ENCODE data around the gene MARK1. TPM values are rescaled to one million over a fixed set of nuclear protein-coding genes. Genes with fewer than 3 reads are reported as not detected.

Gene MARK1
- total and polyA plus RNA-seq, 2 donors (not counting 1 experiment from before 2014, with no cell fraction given): 0.99 to 1.1 TPM

DNA sequence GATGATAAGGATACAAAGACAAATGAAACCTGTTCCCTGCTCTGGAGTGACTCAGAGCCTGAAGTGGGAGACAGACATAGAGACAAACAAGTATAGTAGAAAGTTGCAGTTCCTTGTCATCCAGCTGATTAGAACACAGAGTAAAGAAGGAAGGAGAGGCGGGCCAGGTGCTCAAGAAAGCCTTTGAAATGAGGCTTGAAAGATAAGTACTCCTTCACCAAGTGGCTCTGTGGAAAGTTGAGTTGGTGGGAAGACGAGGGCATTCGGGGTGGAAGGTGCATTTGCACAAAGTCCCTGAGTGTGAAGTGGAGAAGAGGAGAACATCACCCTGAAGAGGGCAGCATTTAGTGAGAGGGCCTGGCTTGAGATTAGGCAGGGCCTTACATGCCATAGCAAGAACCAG lies 17.0 kb downstream of the MARK1 start:
- TF ChIP-seq, protein P1, sequence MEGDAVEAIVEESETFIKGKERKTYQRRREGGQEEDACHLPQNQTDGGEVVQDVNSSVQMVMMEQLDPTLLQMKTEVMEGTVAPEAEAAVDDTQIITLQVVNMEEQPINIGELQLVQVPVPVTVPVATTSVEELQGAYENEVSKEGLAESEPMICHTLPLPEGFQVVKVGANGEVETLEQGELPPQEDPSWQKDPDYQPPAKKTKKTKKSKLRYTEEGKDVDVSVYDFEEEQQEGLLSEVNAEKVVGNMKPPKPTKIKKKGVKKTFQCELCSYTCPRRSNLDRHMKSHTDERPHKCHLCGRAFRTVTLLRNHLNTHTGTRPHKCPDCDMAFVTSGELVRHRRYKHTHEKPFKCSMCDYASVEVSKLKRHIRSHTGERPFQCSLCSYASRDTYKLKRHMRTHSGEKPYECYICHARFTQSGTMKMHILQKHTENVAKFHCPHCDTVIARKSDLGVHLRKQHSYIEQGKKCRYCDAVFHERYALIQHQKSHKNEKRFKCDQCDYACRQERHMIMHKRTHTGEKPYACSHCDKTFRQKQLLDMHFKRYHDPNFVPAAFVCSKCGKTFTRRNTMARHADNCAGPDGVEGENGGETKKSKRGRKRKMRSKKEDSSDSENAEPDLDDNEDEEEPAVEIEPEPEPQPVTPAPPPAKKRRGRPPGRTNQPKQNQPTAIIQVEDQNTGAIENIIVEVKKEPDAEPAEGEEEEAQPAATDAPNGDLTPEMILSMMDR (conservative IDR thresholded peaks at IDR 0.05 in 1 of 2, IDR thresholded peaks at IDR 0.05 in 1 of 2; ENCODE audit: low read depth in 1 of 2, low read length in 2 of 2): peak in 1 of 2 donors; percentile 27
- TF ChIP-seq EZH2 (IDR thresholded peaks at IDR 0.05; ENCODE audit: low read length, missing control alignments): no peak
- Histone ChIP-seq H3K9me3 (ENCODE audit: control insufficient read depth, insufficient read depth, low read depth, low read length) (no peaks in the 10 kb centered on the region), H2AFZ (ENCODE audit: low read length) (no peak overlapping the region), H3K4me3 (replicated peaks in 1 of 4; ENCODE audit: control extremely low read depth in 1 of 4, insufficient read depth in 1 of 4, low read depth in 3 of 4, low read length in 4 of 4) (no peak overlapping the region), H3K36me3 (ENCODE audit: control insufficient read depth, insufficient read depth, low read length) (no peaks in the 10 kb centered on the region), H3K27ac (ENCODE audit: insufficient read depth, low read length) (no peak overlapping the region), H3K4me2 (ENCODE audit: extremely low read depth, insufficient read depth, low read length) (no peak overlapping the region), H3K27me3 (ENCODE audit: control insufficient read depth, insufficient read depth, low read length) (no peaks in the 10 kb centered on the region), H4K20me1 (ENCODE audit: control insufficient read depth, extremely low read depth, insufficient read depth, low read length) (no peaks in the 10 kb centered on the region), H3K4me1 (ENCODE audit: control insufficient read depth, extremely low read depth, insufficient read depth, low read length) (no peaks in the 10 kb centered on the region), H3K79me2 (ENCODE audit: control insufficient read depth, insufficient read depth, low read length) (no peaks in the 10 kb centered on the region), H3K9ac (ENCODE audit: insufficient read depth, low read length) (no peak overlapping the region)
- DNase-seq (ENCODE audit: low read depth in 2 of 2): peak; percentile 5 to 22

DNA sequence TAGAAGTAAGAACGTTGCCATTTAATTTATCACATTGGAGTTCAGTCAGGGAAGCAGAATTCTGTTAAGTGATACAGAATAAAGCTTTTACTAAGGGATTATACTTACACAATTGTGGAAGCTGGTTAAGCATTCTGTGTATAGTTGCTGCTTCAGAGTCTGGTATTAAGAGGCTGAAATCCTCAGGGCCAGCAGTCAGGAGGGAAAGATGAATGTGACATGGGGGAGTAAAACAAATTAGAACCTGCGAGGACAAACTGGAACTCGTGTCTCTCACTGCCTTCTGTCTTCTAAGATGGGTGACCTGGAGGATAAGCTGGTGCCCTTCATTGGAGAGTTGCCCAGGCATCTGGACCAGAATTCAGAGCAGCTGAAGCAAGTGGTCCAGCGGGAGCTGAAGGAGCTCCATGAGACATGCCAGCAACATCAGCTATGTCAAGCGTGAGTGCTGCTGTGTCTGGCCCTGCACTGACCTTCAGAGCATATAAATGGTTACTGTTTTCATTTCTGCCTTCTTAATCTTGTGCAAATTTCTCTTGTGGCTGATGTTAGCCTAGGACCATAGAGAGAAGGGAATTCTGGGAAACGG lies 23.0 kb downstream of the MARK1 start:
- no peak overlapping the region for H2AFZ ChIP-seq (ENCODE audit: low read length)
- no peaks in the 10 kb centered on the region for H3K9me3 ChIP-seq (ENCODE audit: control insufficient read depth, insufficient read depth, low read depth, low read length)
- no peaks in the 10 kb centered on the region for H3K27me3 ChIP-seq (ENCODE audit: control insufficient read depth, insufficient read depth, low read length)
- H3K79me2 ChIP-seq (ENCODE audit: control insufficient read depth, insufficient read depth, low read length): no peaks in the 10 kb centered on the region
- no peaks in the 10 kb centered on the region for H3K36me3 ChIP-seq (ENCODE audit: control insufficient read depth, insufficient read depth, low read length)
- H4K20me1 ChIP-seq (ENCODE audit: control insufficient read depth, extremely low read depth, insufficient read depth, low read length): no peaks in the 10 kb centered on the region
- no peak for TF ChIP-seq EZH2 (IDR thresholded peaks at IDR 0.05; ENCODE audit: low read length, missing control alignments)
- TF ChIP-seq, protein P1 (conservative IDR thresholded peaks at IDR 0.05 in 1 of 2, IDR thresholded peaks at IDR 0.05 in 1 of 2; ENCODE audit: low read depth in 1 of 2, low read length in 2 of 2): no peak
- H3K9ac ChIP-seq (ENCODE audit: insufficient read depth, low read length): no peak overlapping the region
- H3K4me1 ChIP-seq (ENCODE audit: control insufficient read depth, extremely low read depth, insufficient read depth, low read length): no peaks in the 10 kb centered on the region
- DNase-seq (ENCODE audit: low read depth in 2 of 2): no peak
- no peak overlapping the region for H3K4me2 ChIP-seq (ENCODE audit: extremely low read depth, insufficient read depth, low read length)
- no peak overlapping the region for H3K27ac ChIP-seq (ENCODE audit: insufficient read depth, low read length)
- H3K4me3 ChIP-seq (replicated peaks in 1 of 4; ENCODE audit: control extremely low read depth in 1 of 4, insufficient read depth in 1 of 4, low read depth in 3 of 4, low read length in 4 of 4): no peak overlapping the region

DNA sequence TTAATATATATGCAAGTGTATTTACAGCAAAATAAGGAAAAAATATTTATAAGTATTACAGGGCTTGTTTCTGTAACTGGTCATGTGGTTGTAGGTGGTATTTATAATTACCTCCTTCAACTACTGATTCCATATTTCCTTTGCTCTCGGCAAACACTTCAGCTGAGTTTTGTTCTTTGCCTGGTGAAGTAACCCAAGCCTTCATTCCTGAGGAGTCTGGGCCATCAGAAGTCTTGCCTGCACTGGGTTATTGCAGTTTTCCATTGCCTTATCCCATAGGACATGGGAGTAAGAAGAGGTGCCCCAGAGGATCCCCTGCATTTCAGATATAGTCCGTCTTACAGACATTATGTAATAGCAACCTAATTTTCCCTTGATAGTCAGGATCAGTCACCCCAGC lies 23.8 kb downstream of the MARK1 start:
- DNase-seq (ENCODE audit: low read depth in 2 of 2): no peak
- H2AFZ ChIP-seq (ENCODE audit: low read length): no peak overlapping the region

More for the DNA sequence above, 23.8 kb downstream of the MARK1 start:
- no peaks in the 10 kb centered on the region for H4K20me1 ChIP-seq (ENCODE audit: control insufficient read depth, extremely low read depth, insufficient read depth, low read length)
- H3K4me1 ChIP-seq (ENCODE audit: control insufficient read depth, extremely low read depth, insufficient read depth, low read length): no peaks in the 10 kb centered on the region
- H3K4me2 ChIP-seq (ENCODE audit: extremely low read depth, insufficient read depth, low read length): no peak overlapping the region
- no peaks in the 10 kb centered on the region for H3K9me3 ChIP-seq (ENCODE audit: control insufficient read depth, insufficient read depth, low read depth, low read length)
- H3K9ac ChIP-seq (ENCODE audit: insufficient read depth, low read length): no peak overlapping the region
- no peaks in the 10 kb centered on the region for H3K36me3 ChIP-seq (ENCODE audit: control insufficient read depth, insufficient read depth, low read length)
- H3K27ac ChIP-seq (ENCODE audit: insufficient read depth, low read length): no peak overlapping the region
- no peak overlapping the region for H3K4me3 ChIP-seq (replicated peaks in 1 of 4; ENCODE audit: control extremely low read depth in 1 of 4, insufficient read depth in 1 of 4, low read depth in 3 of 4, low read length in 4 of 4)
- no peak for TF ChIP-seq EZH2 (IDR thresholded peaks at IDR 0.05; ENCODE audit: low read length, missing control alignments)
- TF ChIP-seq, protein P1 (conservative IDR thresholded peaks at IDR 0.05 in 1 of 2, IDR thresholded peaks at IDR 0.05 in 1 of 2; ENCODE audit: low read depth in 1 of 2, low read length in 2 of 2): no peak
- no peaks in the 10 kb centered on the region for H3K27me3 ChIP-seq (ENCODE audit: control insufficient read depth, insufficient read depth, low read length)
- no peaks in the 10 kb centered on the region for H3K79me2 ChIP-seq (ENCODE audit: control insufficient read depth, insufficient read depth, low read length)
